Endothelial cell of umbilical vein (primary cell): ENCODE results near the gene BRI3BP. TPM values are rescaled to one million over a fixed set of nuclear protein-coding genes. Genes with fewer than 3 reads are reported as not detected.

ENCODE experiments used
- BruUV-seq: library from RNA; stranded (reverse); fragments of 400-500 nt; replicated peaks from 2 replicates; lab custom pipeline; 2021; lab: Mats Ljungman, UMichigan
- CTCF ChIA-PET: fragments of 300-600, 350-600 bp; sonication (Branson Sonifier 250); formaldehyde crosslinking; loops from one replicate; lab custom pipeline; 2021; ENCODE audit warnings: antibody characterized with exemption, inconsistent platforms; lab: Charles Lee
- POLR2A ChIA-PET: fragments of 300-600, 350-600 bp; sonication (Branson Sonifier 250); formaldehyde crosslinking; loops from one replicate; lab custom pipeline; 2021; ENCODE audit warnings: antibody characterized with exemption, inconsistent platforms; lab: Charles Lee
- DNase-seq: peaks from one replicate; pipeline ENCODE4 v3.0.0-alpha.2; 2011; ENCODE audit warnings: low read depth, low spot score
- FAIRE-seq: peaks from 2 replicates; lab custom pipeline; 2011; peaks lifted over from hg19 to GRCh38; lab: Jason Lieb, UNC
- H2AFZ ChIP-seq: 2 replicates; pipeline ENCODE4 v1.6.0; 2012; ENCODE audit warnings: low read depth, low read length, control low read depth, inconsistent platforms
- H3K27ac ChIP-seq: 2 replicates; pipeline ENCODE4 v1.5.1; 2011; ENCODE audit warnings: low read depth, mild to moderate bottlenecking, control low read depth, low read length, moderate library complexity; ENCODE audit not compliant: insufficient read depth
- H3K27me3 ChIP-seq, 2 experiments: 2 replicates each; pipeline versions ENCODE4 v1.6.0 to v1.6.1; 2011; ENCODE audit warnings: low read length in 2 of 2, mixed read lengths in 1 of 2; ENCODE audit not compliant: control insufficient read depth in 2 of 2, insufficient read depth in 2 of 2
- H3K36me3 ChIP-seq, 2 experiments: 2 replicates in 1 of 2; 3 replicates in 1 of 2; pipeline ENCODE4 v1.5.1; 2011; ENCODE audit warnings: low read length in 2 of 2, mild to moderate bottlenecking in 1 of 2, moderate library complexity in 1 of 2; ENCODE audit not compliant: control insufficient read depth in 2 of 2, insufficient read depth in 2 of 2; ENCODE audit errors: extremely low read depth in 1 of 2
- H3K4me1 ChIP-seq: 3 replicates; pipeline ENCODE4 v1.5.1; 2011; ENCODE audit warnings: mild to moderate bottlenecking, low read length; ENCODE audit not compliant: control insufficient read depth, insufficient read depth; ENCODE audit errors: extremely low read depth
- H3K4me2 ChIP-seq: 2 replicates; pipeline ENCODE4 v1.6.1; 2011; ENCODE audit warnings: low read length, control low read depth, mixed read lengths; ENCODE audit not compliant: insufficient read depth
- H3K4me3 ChIP-seq, 3 experiments: fragments of 200-600 bp in 1 of 3; sonication (generic), shearing (Covaris generic) in 1 of 3; replicated peaks in 1 of 3; 2 replicates each; pipeline ENCODE4 v1.5.1; 2011 to 2016; ENCODE audit warnings: control low read depth in 3 of 3, low read length in 3 of 3, mild to moderate bottlenecking in 2 of 3, inconsistent platforms in 1 of 3, low read depth in 1 of 3, moderate library complexity in 1 of 3; ENCODE audit not compliant: insufficient read depth in 1 of 3
- H3K79me2 ChIP-seq: 2 replicates; pipeline ENCODE4 v1.6.0; 2012; ENCODE audit warnings: low read length, inconsistent platforms; ENCODE audit not compliant: control insufficient read depth, insufficient read depth
- H3K9ac ChIP-seq: replicated peaks from 2 replicates; pipeline ENCODE3; 2011; ENCODE audit warnings: low read length, control low read depth; ENCODE audit not compliant: insufficient read depth; ENCODE audit errors: extremely low read depth
- H3K9me1 ChIP-seq: replicated peaks from 3 replicates; pipeline ENCODE4 v1.6.0; 2011; ENCODE audit warnings: mild to moderate bottlenecking, low read length; ENCODE audit not compliant: control insufficient read depth, insufficient read depth; ENCODE audit errors: extremely low read depth
- H3K9me3 ChIP-seq: replicated peaks from 2 replicates; pipeline ENCODE4 v1.5.1; 2012; ENCODE audit warnings: low read length, inconsistent platforms; ENCODE audit not compliant: control insufficient read depth, insufficient read depth
- H4K20me1 ChIP-seq: replicated peaks from 2 replicates; pipeline ENCODE3; 2011; ENCODE audit warnings: mild to moderate bottlenecking, low read length; ENCODE audit not compliant: control insufficient read depth, insufficient read depth; ENCODE audit errors: extremely low read depth
- EZH2 ChIP-seq: IDR thresholded peaks from 2 replicates; pipeline ENCODE4 v1.6.1; 2012; ENCODE audit warnings: borderline replicate concordance, low read depth, mild to moderate bottlenecking, moderate library complexity, low read length, inconsistent platforms; ENCODE audit not compliant: severe bottlenecking
- FOS ChIP-seq: IDR thresholded peaks from 2 replicates; pipeline ENCODE4 v1.6.1; 2011; ENCODE audit warnings: mild to moderate bottlenecking, low read length, moderate library complexity, borderline replicate concordance; ENCODE audit not compliant: insufficient read depth
- GATA2 ChIP-seq: IDR thresholded peaks from 2 replicates; pipeline ENCODE4 v1.7.0; 2011; ENCODE audit warnings: low read depth, mild to moderate bottlenecking, moderate library complexity, mixed read lengths, low read length; ENCODE audit not compliant: insufficient read length, insufficient read depth
- JUN ChIP-seq: IDR thresholded peaks from 2 replicates; pipeline ENCODE4 v1.6.1; 2011; ENCODE audit warnings: borderline replicate concordance, low read depth; ENCODE audit not compliant: insufficient read length, insufficient read depth
- MYC ChIP-seq: IDR thresholded peaks from one replicate; pipeline ENCODE4 v1.6.1; 2011; ENCODE audit warnings: mild to moderate bottlenecking, low read depth, low read length
- POLR2A ChIP-seq: IDR thresholded peaks from 2 replicates; pipeline ENCODE4 v1.6.1; 2012; ENCODE audit warnings: low read depth, mild to moderate bottlenecking, control low read depth, low read length
- POLR2AphosphoS5 ChIP-seq: IDR thresholded peaks from 2 replicates; pipeline ENCODE4 v1.6.1; 2012; ENCODE audit warnings: low read depth, mild to moderate bottlenecking, control low read depth, low read length, moderate library complexity; ENCODE audit not compliant: insufficient read depth
- dilution Hi-C: fragments of 300-500 bp; cut with MboI; formaldehyde crosslinking; loops from one replicate; pipeline ENCODE4 v1.15.0; 2019; ENCODE audit warnings: low sequenced_read_pairs; ENCODE audit not compliant: extremely low pct_ligation_motif_present
- intact Hi-C: fragments of 100-400 bp; cut with micrococcal nuclease; formaldehyde crosslinking; loops from one replicate; pipeline ENCODE4 v1.10.0; 2022
- polyA plus RNA-seq, 4 experiments: library from polyadenylated mRNA; depleted of rRNA in 3 of 4; stranded (reverse) in 3 of 4; unstranded in 1 of 4; fragments of >200 nt; gene quantifications; 2 replicates each; pipeline versions ENCODE4 v1.2.1 to v1.2.3, GENCODE V29; 2011 to 2012; ENCODE audit warnings: missing spikeins in 1 of 4
- total RNA-seq: library from RNA; stranded (reverse); gene quantifications from 2 replicates; pipeline ENCODE4 v1.2.3, GENCODE V29; 2021
- TF ChIP-seq, protein P1 (sequence below), 2 donors: IDR thresholded peaks; 1 replicate in 1 of 2; 2 replicates in 1 of 2; pipeline ENCODE4 v1.5.1; 2011; ENCODE audit warnings: low read length in 2 of 2, mild to moderate bottlenecking in 2 of 2, moderate library complexity in 2 of 2, control low read depth in 1 of 2, inconsistent platforms in 1 of 2, low read depth in 1 of 2; ENCODE audit not compliant: insufficient read depth in 1 of 2; ENCODE audit errors: extremely low read depth in 1 of 2
- TF ChIP-seq, protein P2 (sequence below): IDR thresholded peaks from 2 replicates; pipeline ENCODE4 v1.6.1; 2011; ENCODE audit not compliant: insufficient read depth, insufficient read length

Gene BRI3BP
- total and polyA plus RNA-seq, 2 donors (not counting 3 experiments of a cell fraction or from before 2014, with no cell fraction given) = 3.4 to 8.2 TPM

DNA sequence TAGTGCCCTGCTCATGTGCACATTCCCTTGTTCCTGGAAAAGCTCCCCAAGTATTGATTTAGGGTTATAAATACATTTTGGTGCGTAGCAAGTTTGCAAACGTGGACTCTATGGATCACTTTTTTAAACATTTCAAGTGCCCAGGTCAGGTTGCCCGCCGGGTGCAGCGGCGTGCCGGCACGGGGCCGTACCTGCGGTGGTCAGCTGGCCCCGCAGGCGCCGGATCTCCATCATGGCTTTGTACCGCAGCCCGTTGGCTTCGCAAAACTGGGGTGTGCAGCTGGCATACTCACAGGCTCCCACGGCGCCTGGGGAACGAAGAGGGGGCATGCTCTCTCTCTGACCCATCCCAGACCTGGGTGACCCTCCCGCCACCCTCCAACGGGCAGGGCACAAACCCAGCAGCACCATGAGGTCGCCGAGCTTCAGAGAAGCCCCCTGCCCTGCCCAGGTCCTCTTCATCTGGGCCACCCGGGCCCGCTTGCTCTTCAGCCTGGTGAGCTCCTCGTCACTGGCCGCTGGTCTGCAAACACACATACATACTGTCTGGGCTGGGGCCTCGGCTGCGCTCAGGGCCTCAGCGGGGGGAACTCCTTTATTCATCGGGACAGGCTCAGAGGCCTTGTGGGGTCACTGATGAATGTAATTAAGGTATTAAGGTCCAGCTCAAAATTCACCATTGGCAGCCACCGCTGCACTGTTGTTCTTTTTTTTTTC lies 39.6 kb upstream of the BRI3BP start:
- no peaks in the 10 kb centered on the region for H4K20me1 ChIP-seq
- TF ChIP-seq POLR2A (no peak), POLR2AphosphoS5 (no peak), GATA2 (no peak), EZH2 (no peak), MYC (no peak), FOS (no peak), JUN (no peak)
- TF ChIP-seq, protein P1, sequence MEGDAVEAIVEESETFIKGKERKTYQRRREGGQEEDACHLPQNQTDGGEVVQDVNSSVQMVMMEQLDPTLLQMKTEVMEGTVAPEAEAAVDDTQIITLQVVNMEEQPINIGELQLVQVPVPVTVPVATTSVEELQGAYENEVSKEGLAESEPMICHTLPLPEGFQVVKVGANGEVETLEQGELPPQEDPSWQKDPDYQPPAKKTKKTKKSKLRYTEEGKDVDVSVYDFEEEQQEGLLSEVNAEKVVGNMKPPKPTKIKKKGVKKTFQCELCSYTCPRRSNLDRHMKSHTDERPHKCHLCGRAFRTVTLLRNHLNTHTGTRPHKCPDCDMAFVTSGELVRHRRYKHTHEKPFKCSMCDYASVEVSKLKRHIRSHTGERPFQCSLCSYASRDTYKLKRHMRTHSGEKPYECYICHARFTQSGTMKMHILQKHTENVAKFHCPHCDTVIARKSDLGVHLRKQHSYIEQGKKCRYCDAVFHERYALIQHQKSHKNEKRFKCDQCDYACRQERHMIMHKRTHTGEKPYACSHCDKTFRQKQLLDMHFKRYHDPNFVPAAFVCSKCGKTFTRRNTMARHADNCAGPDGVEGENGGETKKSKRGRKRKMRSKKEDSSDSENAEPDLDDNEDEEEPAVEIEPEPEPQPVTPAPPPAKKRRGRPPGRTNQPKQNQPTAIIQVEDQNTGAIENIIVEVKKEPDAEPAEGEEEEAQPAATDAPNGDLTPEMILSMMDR (IDR thresholded peaks at IDR 0.05; ENCODE audit: extremely low read depth in 1 of 2, insufficient read depth in 1 of 2, low read depth in 1 of 2, low read length in 2 of 2) = no peak
- TF ChIP-seq, protein P2, sequence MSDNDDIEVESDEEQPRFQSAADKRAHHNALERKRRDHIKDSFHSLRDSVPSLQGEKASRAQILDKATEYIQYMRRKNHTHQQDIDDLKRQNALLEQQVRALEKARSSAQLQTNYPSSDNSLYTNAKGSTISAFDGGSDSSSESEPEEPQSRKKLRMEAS = no peak
- dilution Hi-C loops = no loop called here
- DNase-seq = no peak
- H3K9ac ChIP-seq = no peak overlapping the region
- no peak overlapping the region for H3K4me2 ChIP-seq
- no peak overlapping the region for H3K27ac ChIP-seq
- ChIA-PET CTCF (interaction anchor here (1.3 kb wide), 1 partner anchor 13 kb away, joined by 4 read pairs; no protein-coding TSS in a partner anchor), POLR2A (no interaction called here)
- no peak for FAIRE-seq
- H3K9me3 ChIP-seq = no peaks in the 10 kb centered on the region
- no peaks in the 10 kb centered on the region for H3K4me1 ChIP-seq
- H3K4me3 ChIP-seq = no peak overlapping the region
- no peaks in the 10 kb centered on the region for H3K27me3 ChIP-seq
- no TSS peak for BruUV-seq
- H2AFZ ChIP-seq = no peak overlapping the region
- intact Hi-C loops = no loop called here
- no peaks in the 10 kb centered on the region for H3K79me2 ChIP-seq
- H3K9me1 ChIP-seq = no peaks in the 10 kb centered on the region
- peaks cover 6 to 23% of the 10 kb centered on the region in 2 experiments for H3K36me3 ChIP-seq
